SK-N-SH (cell line): Measurements from ENCODE around the gene C2orf49. TPM values are rescaled to one million over a fixed set of nuclear protein-coding genes. Genes with fewer than 3 reads are reported as not detected.

Experiments used
- CTCF ChIA-PET: fragments of 300-600, 350-600 bp; formaldehyde crosslinking; extraction: SDS; loops from one replicate; lab custom pipeline; 2021; lab: Yijun Ruan, JAX
- POLR2A ChIA-PET: fragments of 350-600 bp; sonication (Branson Sonifier 250); formaldehyde crosslinking; extraction: SDS; loops from one replicate; lab custom pipeline; 2020; ENCODE audit warnings: antibody characterized with exemption, inconsistent platforms; lab: Yijun Ruan, JAX
- DNase-seq: peaks from one replicate; pipeline ENCODE4 v3.0.0; 2012
- H2AFZ ChIP-seq: fragments of 200-600 bp; sonication (generic); 2 replicates; pipeline ENCODE4 v1.8.1; 2016; ENCODE audit warnings: antibody characterized with exemption, mild to moderate bottlenecking, low read depth
- H3F3A ChIP-seq: fragments of 200-600 bp; sonication (generic); replicated peaks from 2 replicates; pipeline ENCODE3; 2016; ENCODE audit warnings: antibody characterized with exemption, mild to moderate bottlenecking; ENCODE audit not compliant: insufficient read depth
- H3K27ac ChIP-seq, 2 experiments: fragments of 200-500 bp in 1 of 2; fragments of 200-600 bp in 1 of 2; sonication (Bioruptor generic) in 1 of 2; sonication (generic), shearing (Covaris generic) in 1 of 2; 2 replicates each; pipeline versions ENCODE4 v1.5.1 to v1.6.1; 2014 to 2016; ENCODE audit warnings: low read depth in 2 of 2, inconsistent platforms in 1 of 2, low read length in 1 of 2, mild to moderate bottlenecking in 1 of 2, mixed read lengths in 1 of 2
- H3K27me3 ChIP-seq: fragments of 200-600 bp; sonication (generic), shearing (Covaris generic); 2 replicates; pipeline ENCODE4 v1.6.1; 2016; ENCODE audit warnings: mixed run types; ENCODE audit not compliant: insufficient read depth
- H3K36me3 ChIP-seq, 2 experiments: fragments of 200-500 bp in 1 of 2; fragments of 200-600 bp in 1 of 2; sonication (Bioruptor generic) in 1 of 2; sonication (generic) in 1 of 2; replicated peaks in 1 of 2; 2 replicates each; pipeline versions ENCODE3 to v1.5.1; 2014 to 2016; ENCODE audit warnings: low read length in 1 of 2, mild to moderate bottlenecking in 1 of 2; ENCODE audit not compliant: insufficient read depth in 2 of 2, control insufficient read depth in 1 of 2
- H3K4me1 ChIP-seq, 2 experiments: fragments of 200-500 bp in 1 of 2; fragments of 200-600 bp in 1 of 2; sonication (Bioruptor generic) in 1 of 2; sonication (generic), shearing (Covaris generic) in 1 of 2; 2 replicates each; pipeline versions ENCODE4 v1.5.1 to v1.6.1; 2014 to 2016; ENCODE audit warnings: low read depth in 1 of 2, low read length in 1 of 2, mixed run types in 1 of 2; ENCODE audit not compliant: insufficient read depth in 2 of 2, control insufficient read depth in 1 of 2
- H3K4me2 ChIP-seq: fragments of 200-600 bp; sonication (generic), shearing (Covaris generic); 2 replicates; pipeline ENCODE4 v1.6.1; 2017; ENCODE audit warnings: mixed run types
- H3K4me3 ChIP-seq, 2 experiments: fragments of 200-500 bp in 1 of 2; fragments of 200-600 bp in 1 of 2; sonication (Bioruptor generic) in 1 of 2; sonication (generic), shearing (Covaris generic) in 1 of 2; 2 replicates each; pipeline versions ENCODE4 v1.5.1 to v1.8.1; 2014 to 2016; ENCODE audit warnings: low read depth in 2 of 2, inconsistent platforms in 1 of 2, low read length in 1 of 2, mild to moderate bottlenecking in 1 of 2, mixed read lengths in 1 of 2, moderate library complexity in 1 of 2
- H3K79me2 ChIP-seq: fragments of 200-600 bp; sonication (generic); 2 replicates; pipeline ENCODE4 v1.8.1; 2017; ENCODE audit warnings: mild to moderate bottlenecking; ENCODE audit not compliant: insufficient read depth
- H3K9ac ChIP-seq: fragments of 200-600 bp; sonication (generic); 2 replicates; pipeline ENCODE4 v1.6.1; 2017; ENCODE audit warnings: mixed run types
- H3K9me2 ChIP-seq: fragments of 200-600 bp; sonication (generic); 2 replicates; pipeline ENCODE4 v1.6.1; 2017; ENCODE audit warnings: mixed run types
- H3K9me3 ChIP-seq: fragments of 200-600 bp; sonication (generic); 2 replicates; pipeline ENCODE4 v1.6.1; 2017; ENCODE audit warnings: mixed run types, mild to moderate bottlenecking, moderate library complexity
- H4K20me1 ChIP-seq: fragments of 200-600 bp; sonication (generic); 2 replicates; pipeline ENCODE4 v1.6.1; 2017; ENCODE audit warnings: mild to moderate bottlenecking, mixed run types; ENCODE audit not compliant: insufficient read depth
- EP300 ChIP-seq, 2 experiments: IDR thresholded peaks; 2 replicates each; pipeline versions ENCODE4 v1.4.0 to v1.6.1; 2012; ENCODE audit warnings: borderline replicate concordance in 1 of 2, low read depth in 1 of 2, low read length in 1 of 2
- FOSL2 ChIP-seq: IDR thresholded peaks from 2 replicates; pipeline ENCODE4 v1.4.0; 2012; ENCODE audit warnings: low read depth, mild to moderate bottlenecking, moderate library complexity, borderline replicate concordance
- JUND ChIP-seq: IDR thresholded peaks from 2 replicates; pipeline ENCODE4 v1.4.0; 2012
- MEF2A ChIP-seq: IDR thresholded peaks from 2 replicates; pipeline ENCODE4 v1.4.0; 2012; ENCODE audit warnings: low read depth, borderline replicate concordance
- MXI1 ChIP-seq: IDR thresholded peaks from 2 replicates; pipeline ENCODE4 v1.6.1; 2012; ENCODE audit warnings: mild to moderate bottlenecking, low read depth, low read length, improper control_type of control experiment
- NFIC ChIP-seq: IDR thresholded peaks from 2 replicates; pipeline ENCODE4 v1.4.0; 2012; ENCODE audit warnings: borderline replicate concordance
- NRF1 ChIP-seq: IDR thresholded peaks from 2 replicates; pipeline ENCODE4 v1.6.1; 2012; ENCODE audit warnings: low read depth, mild to moderate bottlenecking, low read length
- RAD21 ChIP-seq: IDR thresholded peaks from 2 replicates; pipeline ENCODE4 v1.6.1; 2012; ENCODE audit warnings: mild to moderate bottlenecking, low read length
- RCOR1 ChIP-seq: fragments of 150-350 bp; IDR thresholded peaks from 2 replicates; pipeline ENCODE4 v1.6.1; 2017; ENCODE audit warnings: antibody characterized with exemption, low read length
- RXRA ChIP-seq: IDR thresholded peaks from 2 replicates; pipeline ENCODE4 v1.4.0; 2012; ENCODE audit warnings: low read depth, mild to moderate bottlenecking, borderline replicate concordance
- SMC3 ChIP-seq: IDR thresholded peaks from 2 replicates; pipeline ENCODE4 v1.6.1; 2012; ENCODE audit warnings: low read depth, low read length, improper control_type of control experiment
- TAF1 ChIP-seq: IDR thresholded peaks from 2 replicates; pipeline ENCODE4 v1.6.1; 2012; ENCODE audit warnings: low read depth, mild to moderate bottlenecking, low read length, moderate library complexity, borderline replicate concordance
- TEAD4 ChIP-seq: IDR thresholded peaks from 2 replicates; pipeline ENCODE4 v1.4.0; 2012; ENCODE audit warnings: mild to moderate bottlenecking, borderline replicate concordance; ENCODE audit not compliant: insufficient read depth
- WGBS: methylation state at CpG from one replicate; pipeline ENCODE4 v1.1.6; 2017; ENCODE audit warnings: low lambda C conversion rate; 5-methylcytosine and 5-hydroxymethylcytosine counted together
- polyA plus RNA-seq, 3 experiments: library from polyadenylated mRNA; depleted of rRNA; stranded (reverse); fragments of >200 nt; gene quantifications; 2 replicates each; pipeline ENCODE4 v1.2.3, GENCODE V29; 2012
- TF ChIP-seq, protein P1 (sequence below): IDR thresholded peaks from 2 replicates; pipeline ENCODE4 v1.4.0; 2012; ENCODE audit warnings: low read depth
- TF ChIP-seq, protein P2 (sequence below): IDR thresholded peaks from 2 replicates; pipeline ENCODE4; 2012
- TF ChIP-seq, protein P3 (sequence below): fragments of 200-600 bp; sonication (generic); IDR thresholded peaks from 2 replicates; pipeline ENCODE4 v1.6.1; 2017; ENCODE audit warnings: antibody characterized with exemption, mild to moderate bottlenecking, moderate library complexity
- TF ChIP-seq, protein P4 (sequence below): IDR thresholded peaks from 2 replicates; pipeline ENCODE4 v1.4.0; 2012; ENCODE audit warnings: low read depth, borderline replicate concordance
- TF ChIP-seq, protein P5 (sequence below): fragments of 150-350 bp; IDR thresholded peaks from 2 replicates; pipeline ENCODE4 v1.6.1; 2017; ENCODE audit warnings: antibody characterized with exemption, low read length, low read depth, borderline replicate concordance
- TF ChIP-seq, protein P6 (sequence below): IDR thresholded peaks from 2 replicates; pipeline ENCODE4 v1.4.0; 2012; ENCODE audit warnings: low read depth, borderline replicate concordance

Gene C2orf49
- polyA plus RNA-seq, 1 of the 3 experiments (the other 2 are of a cell fraction) = 7.6 TPM

DNA sequence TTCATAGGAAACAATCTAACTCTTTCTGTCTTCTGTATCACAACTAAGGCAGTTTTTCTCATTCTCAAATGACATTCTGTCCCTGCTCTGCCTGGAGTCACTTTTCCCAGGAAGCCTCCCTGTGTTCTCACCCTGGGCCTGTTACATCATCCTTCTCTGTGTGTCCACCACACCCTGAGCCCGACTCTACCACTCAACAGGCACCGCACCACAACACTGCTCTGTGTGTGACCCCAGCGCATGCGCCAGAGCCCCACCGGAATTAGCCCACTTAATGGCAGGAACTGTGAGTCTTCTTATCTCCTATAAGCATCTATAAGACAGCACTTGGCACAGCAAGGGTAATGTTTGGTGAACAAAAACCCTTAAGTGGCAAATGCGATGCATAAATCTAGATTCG lies 40.1 kb upstream of the C2orf49 start:
- Histone ChIP-seq H3K27me3 (no peaks in the 10 kb centered on the region), H3K4me1 (peaks cover 0 to 3% of the 10 kb centered on the region in 2 experiments; a peak in 1 of 4 replicates), H3K36me3 (peaks cover 10 to 34% of the 10 kb centered on the region in 2 experiments), H4K20me1 (no peaks in the 10 kb centered on the region), H3F3A (peaks cover 7% of the 10 kb centered on the region), H3K4me3 (no peak overlapping the region), H3K27ac (no peak overlapping the region), H2AFZ (no peak overlapping the region), H3K9me3 (no peaks in the 10 kb centered on the region), H3K9me2 (no peaks in the 10 kb centered on the region), H3K9ac (no peak overlapping the region), H3K79me2 (peaks cover 9% of the 10 kb centered on the region), H3K4me2 (no peak overlapping the region)
- TF ChIP-seq MEF2A = no peak
- no peak for TF ChIP-seq FOSL2
- TF ChIP-seq TEAD4 = no peak
- no peak for TF ChIP-seq MXI1
- TF ChIP-seq, protein P1, sequence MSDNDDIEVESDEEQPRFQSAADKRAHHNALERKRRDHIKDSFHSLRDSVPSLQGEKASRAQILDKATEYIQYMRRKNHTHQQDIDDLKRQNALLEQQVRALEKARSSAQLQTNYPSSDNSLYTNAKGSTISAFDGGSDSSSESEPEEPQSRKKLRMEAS = no peak
- TF ChIP-seq, protein P2, sequence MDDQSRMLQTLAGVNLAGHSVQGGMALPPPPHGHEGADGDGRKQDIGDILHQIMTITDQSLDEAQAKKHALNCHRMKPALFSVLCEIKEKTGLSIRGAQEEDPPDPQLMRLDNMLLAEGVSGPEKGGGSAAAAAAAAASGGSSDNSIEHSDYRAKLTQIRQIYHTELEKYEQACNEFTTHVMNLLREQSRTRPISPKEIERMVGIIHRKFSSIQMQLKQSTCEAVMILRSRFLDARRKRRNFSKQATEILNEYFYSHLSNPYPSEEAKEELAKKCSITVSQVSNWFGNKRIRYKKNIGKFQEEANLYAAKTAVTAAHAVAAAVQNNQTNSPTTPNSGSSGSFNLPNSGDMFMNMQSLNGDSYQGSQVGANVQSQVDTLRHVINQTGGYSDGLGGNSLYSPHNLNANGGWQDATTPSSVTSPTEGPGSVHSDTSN = no peak
- TF ChIP-seq NRF1 = no peak
- TF ChIP-seq RXRA = no peak
- no peak for TF ChIP-seq SMC3
- TF ChIP-seq, protein P3, sequence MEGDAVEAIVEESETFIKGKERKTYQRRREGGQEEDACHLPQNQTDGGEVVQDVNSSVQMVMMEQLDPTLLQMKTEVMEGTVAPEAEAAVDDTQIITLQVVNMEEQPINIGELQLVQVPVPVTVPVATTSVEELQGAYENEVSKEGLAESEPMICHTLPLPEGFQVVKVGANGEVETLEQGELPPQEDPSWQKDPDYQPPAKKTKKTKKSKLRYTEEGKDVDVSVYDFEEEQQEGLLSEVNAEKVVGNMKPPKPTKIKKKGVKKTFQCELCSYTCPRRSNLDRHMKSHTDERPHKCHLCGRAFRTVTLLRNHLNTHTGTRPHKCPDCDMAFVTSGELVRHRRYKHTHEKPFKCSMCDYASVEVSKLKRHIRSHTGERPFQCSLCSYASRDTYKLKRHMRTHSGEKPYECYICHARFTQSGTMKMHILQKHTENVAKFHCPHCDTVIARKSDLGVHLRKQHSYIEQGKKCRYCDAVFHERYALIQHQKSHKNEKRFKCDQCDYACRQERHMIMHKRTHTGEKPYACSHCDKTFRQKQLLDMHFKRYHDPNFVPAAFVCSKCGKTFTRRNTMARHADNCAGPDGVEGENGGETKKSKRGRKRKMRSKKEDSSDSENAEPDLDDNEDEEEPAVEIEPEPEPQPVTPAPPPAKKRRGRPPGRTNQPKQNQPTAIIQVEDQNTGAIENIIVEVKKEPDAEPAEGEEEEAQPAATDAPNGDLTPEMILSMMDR = no peak
- TF ChIP-seq, protein P4, sequence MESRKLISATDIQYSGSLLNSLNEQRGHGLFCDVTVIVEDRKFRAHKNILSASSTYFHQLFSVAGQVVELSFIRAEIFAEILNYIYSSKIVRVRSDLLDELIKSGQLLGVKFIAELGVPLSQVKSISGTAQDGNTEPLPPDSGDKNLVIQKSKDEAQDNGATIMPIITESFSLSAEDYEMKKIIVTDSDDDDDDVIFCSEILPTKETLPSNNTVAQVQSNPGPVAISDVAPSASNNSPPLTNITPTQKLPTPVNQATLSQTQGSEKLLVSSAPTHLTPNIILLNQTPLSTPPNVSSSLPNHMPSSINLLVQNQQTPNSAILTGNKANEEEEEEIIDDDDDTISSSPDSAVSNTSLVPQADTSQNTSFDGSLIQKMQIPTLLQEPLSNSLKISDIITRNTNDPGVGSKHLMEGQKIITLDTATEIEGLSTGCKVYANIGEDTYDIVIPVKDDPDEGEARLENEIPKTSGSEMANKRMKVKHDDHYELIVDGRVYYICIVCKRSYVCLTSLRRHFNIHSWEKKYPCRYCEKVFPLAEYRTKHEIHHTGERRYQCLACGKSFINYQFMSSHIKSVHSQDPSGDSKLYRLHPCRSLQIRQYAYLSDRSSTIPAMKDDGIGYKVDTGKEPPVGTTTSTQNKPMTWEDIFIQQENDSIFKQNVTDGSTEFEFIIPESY = no peak
- TF ChIP-seq, protein P5, sequence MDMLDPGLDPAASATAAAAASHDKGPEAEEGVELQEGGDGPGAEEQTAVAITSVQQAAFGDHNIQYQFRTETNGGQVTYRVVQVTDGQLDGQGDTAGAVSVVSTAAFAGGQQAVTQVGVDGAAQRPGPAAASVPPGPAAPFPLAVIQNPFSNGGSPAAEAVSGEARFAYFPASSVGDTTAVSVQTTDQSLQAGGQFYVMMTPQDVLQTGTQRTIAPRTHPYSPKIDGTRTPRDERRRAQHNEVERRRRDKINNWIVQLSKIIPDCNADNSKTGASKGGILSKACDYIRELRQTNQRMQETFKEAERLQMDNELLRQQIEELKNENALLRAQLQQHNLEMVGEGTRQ = no peak
- no peak for TF ChIP-seq NFIC
- TF ChIP-seq, protein P6, sequence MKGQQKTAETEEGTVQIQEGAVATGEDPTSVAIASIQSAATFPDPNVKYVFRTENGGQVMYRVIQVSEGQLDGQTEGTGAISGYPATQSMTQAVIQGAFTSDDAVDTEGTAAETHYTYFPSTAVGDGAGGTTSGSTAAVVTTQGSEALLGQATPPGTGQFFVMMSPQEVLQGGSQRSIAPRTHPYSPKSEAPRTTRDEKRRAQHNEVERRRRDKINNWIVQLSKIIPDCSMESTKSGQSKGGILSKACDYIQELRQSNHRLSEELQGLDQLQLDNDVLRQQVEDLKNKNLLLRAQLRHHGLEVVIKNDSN = no peak
- no peak for TF ChIP-seq TAF1
- TF ChIP-seq RAD21 = no peak
- no peak for TF ChIP-seq RCOR1
- no peak for TF ChIP-seq EP300 (IDR thresholded peaks at IDR 0.05; ENCODE audit: borderline replicate concordance in 1 of 2, low read depth in 1 of 2, low read length in 1 of 2)
- no peak for TF ChIP-seq JUND
- DNase-seq = no peak
- WGBS = 89% methylated on average over 7 of the region's 7 CpGs
- ChIA-PET POLR2A (no interaction called here), CTCF (interaction anchor here (2.5 kb wide), 1 partner anchor 183 kb away, joined by 7 read pairs; no protein-coding TSS in a partner anchor)
